KMS-11 (cell line): ENCODE results near the gene PAX8.

Experiments
- H2AFZ ChIP-seq: fragments of 200-600 bp; sonication (generic); 2 replicates; pipeline ENCODE4 v1.6.1; 2016; ENCODE audit warnings: antibody characterized with exemption, mixed run types, low read depth
- H3K27ac ChIP-seq: fragments of 200-600 bp; sonication (generic); 2 replicates; pipeline ENCODE4 v1.6.1; 2016; ENCODE audit warnings: mild to moderate bottlenecking, mixed run types
- H3K27me3 ChIP-seq: fragments of 200-600 bp; sonication (generic); 2 replicates; pipeline ENCODE4 v1.6.1; 2017; ENCODE audit warnings: mild to moderate bottlenecking, low read depth, mixed run types, moderate library complexity; ENCODE audit not compliant: insufficient read depth
- H3K36me3 ChIP-seq: fragments of 200-600 bp; sonication (generic); 2 replicates; pipeline ENCODE4 v1.6.1; 2017; ENCODE audit warnings: mild to moderate bottlenecking, mixed run types; ENCODE audit not compliant: insufficient read depth
- H3K4me1 ChIP-seq: fragments of 200-600 bp; sonication (generic); 2 replicates; pipeline ENCODE4 v1.6.1; 2016; ENCODE audit warnings: mild to moderate bottlenecking, low read depth, mixed run types; ENCODE audit not compliant: poor library complexity, severe bottlenecking
- H3K4me2 ChIP-seq: fragments of 200-600 bp; sonication (generic); 2 replicates; pipeline ENCODE4 v1.7.0; 2016; ENCODE audit warnings: mild to moderate bottlenecking, mixed run types
- H3K4me3 ChIP-seq: fragments of 200-600 bp; sonication (generic); IDR thresholded peaks from 2 replicates; pipeline ENCODE4 v1.6.1; 2017; ENCODE audit warnings: low read depth, low read length, mixed read lengths; ENCODE audit not compliant: insufficient read depth
- H3K79me2 ChIP-seq: fragments of 200-600 bp; sonication (generic); 2 replicates; pipeline ENCODE4 v1.6.1; 2016; ENCODE audit warnings: low read depth, mixed run types; ENCODE audit not compliant: insufficient read depth
- H3K9ac ChIP-seq: fragments of 200-600 bp; sonication (generic); 2 replicates; pipeline ENCODE4 v1.6.1; 2016; ENCODE audit warnings: mild to moderate bottlenecking, mixed run types
- H4K20me1 ChIP-seq: fragments of 200-600 bp; sonication (generic); 2 replicates; pipeline ENCODE4 v1.6.1; 2016; ENCODE audit warnings: mild to moderate bottlenecking, mixed run types; ENCODE audit not compliant: insufficient read depth
- TF ChIP-seq, protein P1 (sequence below): fragments of 200-600 bp; sonication (generic); conservative IDR thresholded peaks from 2 replicates; pipeline ENCODE4 v1.6.1; 2017; ENCODE audit warnings: low read depth, mild to moderate bottlenecking, antibody characterized with exemption, low read length, moderate library complexity, mixed read lengths

The PAX8 gene

DNA sequence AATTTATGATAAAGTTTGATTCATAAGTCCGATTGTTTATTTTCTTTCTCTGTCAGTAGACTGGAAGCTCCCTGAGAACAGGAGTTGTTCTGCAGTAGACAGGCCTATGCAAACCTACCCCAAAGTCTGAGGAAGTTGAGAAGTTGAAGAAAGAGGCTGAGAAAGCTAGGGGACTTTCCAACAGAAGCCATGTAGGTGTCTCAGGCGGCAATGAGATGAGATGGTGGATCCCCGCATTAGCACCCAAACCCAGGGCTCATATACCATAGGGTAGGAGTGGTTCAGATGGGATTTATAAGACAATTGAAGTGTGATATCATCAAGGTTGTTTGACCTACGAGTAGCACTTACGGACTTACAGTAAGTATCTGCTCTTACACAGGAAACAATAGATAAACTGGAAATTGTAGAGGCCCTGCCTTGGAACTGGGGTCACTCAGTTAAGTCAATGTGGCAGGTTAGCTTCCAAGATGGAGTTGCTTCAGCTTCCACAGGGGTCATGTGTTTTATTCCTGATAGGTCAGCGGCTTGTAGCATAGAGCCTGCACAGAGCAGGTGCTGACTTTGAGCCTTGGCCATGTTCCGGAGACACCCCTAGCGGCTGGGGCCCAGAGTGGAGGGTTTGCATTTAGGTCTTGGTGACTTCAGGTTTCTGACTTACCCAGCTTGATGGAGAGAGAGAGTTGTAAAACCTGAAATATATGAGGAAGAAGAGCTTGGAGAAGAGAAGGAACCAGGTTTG is 107.2 kb downstream of the PAX8 start:
- H3K4me2 ChIP-seq: no peak overlapping the region
- H2AFZ ChIP-seq: no peak overlapping the region
- H3K9ac ChIP-seq: no peak overlapping the region
- TF ChIP-seq, protein P1, sequence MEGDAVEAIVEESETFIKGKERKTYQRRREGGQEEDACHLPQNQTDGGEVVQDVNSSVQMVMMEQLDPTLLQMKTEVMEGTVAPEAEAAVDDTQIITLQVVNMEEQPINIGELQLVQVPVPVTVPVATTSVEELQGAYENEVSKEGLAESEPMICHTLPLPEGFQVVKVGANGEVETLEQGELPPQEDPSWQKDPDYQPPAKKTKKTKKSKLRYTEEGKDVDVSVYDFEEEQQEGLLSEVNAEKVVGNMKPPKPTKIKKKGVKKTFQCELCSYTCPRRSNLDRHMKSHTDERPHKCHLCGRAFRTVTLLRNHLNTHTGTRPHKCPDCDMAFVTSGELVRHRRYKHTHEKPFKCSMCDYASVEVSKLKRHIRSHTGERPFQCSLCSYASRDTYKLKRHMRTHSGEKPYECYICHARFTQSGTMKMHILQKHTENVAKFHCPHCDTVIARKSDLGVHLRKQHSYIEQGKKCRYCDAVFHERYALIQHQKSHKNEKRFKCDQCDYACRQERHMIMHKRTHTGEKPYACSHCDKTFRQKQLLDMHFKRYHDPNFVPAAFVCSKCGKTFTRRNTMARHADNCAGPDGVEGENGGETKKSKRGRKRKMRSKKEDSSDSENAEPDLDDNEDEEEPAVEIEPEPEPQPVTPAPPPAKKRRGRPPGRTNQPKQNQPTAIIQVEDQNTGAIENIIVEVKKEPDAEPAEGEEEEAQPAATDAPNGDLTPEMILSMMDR: no peak
- peaks cover 8% of the 10 kb centered on the region for H3K4me1 ChIP-seq
- no peaks in the 10 kb centered on the region for H3K27me3 ChIP-seq
- no peaks in the 10 kb centered on the region for H4K20me1 ChIP-seq
- no peaks in the 10 kb centered on the region for H3K36me3 ChIP-seq
- H3K4me3 ChIP-seq: no peak overlapping the region
- no peak overlapping the region for H3K27ac ChIP-seq
- 0 out of 2 replicates have a peak, but pooled peaks cover 4% of the 10 kb centered on the region for H3K79me2 ChIP-seq

DNA sequence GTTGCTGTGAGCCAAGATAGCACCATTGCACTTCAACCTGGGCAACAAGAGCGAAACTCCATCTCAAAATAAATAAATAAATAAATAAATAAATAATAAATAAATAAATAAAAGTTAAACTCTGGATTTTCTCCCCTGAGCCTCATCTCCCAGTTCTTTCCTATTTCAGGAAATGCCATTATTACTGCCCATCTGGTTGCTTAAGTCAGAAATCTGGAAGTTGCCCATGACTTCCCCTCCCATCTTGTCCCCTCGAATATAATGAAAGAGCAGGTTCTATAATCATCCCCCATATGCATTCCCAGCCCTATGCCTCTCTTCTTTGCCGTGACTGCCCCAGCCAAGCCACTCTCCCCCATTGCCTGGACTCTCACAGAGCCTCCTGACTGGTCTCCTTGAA is 109.1 kb downstream of the PAX8 start:
- no peak overlapping the region for H2AFZ ChIP-seq
- TF ChIP-seq, protein P1: no peak
- H3K4me3 ChIP-seq: no peak overlapping the region
- H3K4me2 ChIP-seq: no peak overlapping the region
- no peak overlapping the region for H3K27ac ChIP-seq
- H4K20me1 ChIP-seq: no peaks in the 10 kb centered on the region
- H3K4me1 ChIP-seq: no peaks in the 10 kb centered on the region
- H3K36me3 ChIP-seq: no peaks in the 10 kb centered on the region
- H3K79me2 ChIP-seq: no peaks in the 10 kb centered on the region
- H3K9ac ChIP-seq: no peak overlapping the region
- H3K27me3 ChIP-seq: no peaks in the 10 kb centered on the region

DNA sequence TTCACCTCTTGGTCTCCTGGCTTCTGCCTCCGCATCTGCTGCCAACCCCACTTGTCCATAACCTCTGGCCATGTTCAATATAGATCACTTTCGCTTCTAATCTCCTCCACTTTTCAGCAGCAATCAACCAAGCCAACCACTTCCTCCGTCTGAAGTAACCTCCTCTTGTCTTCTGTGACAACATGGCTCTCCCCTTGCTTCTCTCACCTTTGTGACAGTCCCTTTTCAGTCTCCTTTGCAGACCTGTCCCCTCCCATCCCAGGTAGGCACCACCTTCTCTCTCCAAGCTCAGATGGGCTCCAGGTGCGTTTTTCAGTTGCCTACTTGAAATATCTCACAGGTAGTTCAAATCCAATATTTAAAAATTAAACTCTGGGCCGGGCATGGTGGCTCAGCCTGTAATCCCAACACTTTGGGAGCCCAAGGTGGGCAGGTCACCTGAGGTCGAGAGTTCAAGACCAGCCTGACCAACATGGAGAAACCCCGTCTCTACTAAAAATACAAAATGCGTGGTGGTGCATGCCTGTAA is 109.7 kb downstream of the PAX8 start:
- no peak overlapping the region for H3K4me2 ChIP-seq
- no peak overlapping the region for H3K4me3 ChIP-seq
- no peak overlapping the region for H3K9ac ChIP-seq
- H4K20me1 ChIP-seq: no peaks in the 10 kb centered on the region
- H3K27me3 ChIP-seq: no peaks in the 10 kb centered on the region
- H3K79me2 ChIP-seq: no peaks in the 10 kb centered on the region
- TF ChIP-seq, protein P1: no peak
- H3K27ac ChIP-seq: no peak overlapping the region
- H3K4me1 ChIP-seq: no peaks in the 10 kb centered on the region
- H2AFZ ChIP-seq: no peak overlapping the region
- H3K36me3 ChIP-seq: no peaks in the 10 kb centered on the region

DNA sequence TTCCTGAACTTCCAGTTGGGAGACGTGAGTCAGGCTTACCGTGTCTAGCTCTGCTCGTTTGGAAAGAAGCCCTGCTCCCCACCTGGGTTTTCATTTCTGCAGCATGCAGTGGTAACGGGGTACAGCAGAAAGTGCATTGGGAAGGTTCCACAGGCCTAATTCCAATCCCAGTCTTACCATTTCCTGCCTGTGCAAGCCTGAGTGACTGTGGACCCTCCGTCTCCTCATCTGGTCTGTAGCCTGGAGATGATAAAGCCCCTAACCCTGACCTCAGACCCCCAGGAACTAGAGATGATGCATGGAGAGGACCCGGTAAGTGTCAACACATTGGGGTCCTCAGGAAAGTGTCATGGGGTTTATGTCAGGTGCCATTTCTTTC is 110.8 kb downstream of the PAX8 start:
- no peak overlapping the region for H3K4me3 ChIP-seq
- H3K9ac ChIP-seq: no peak overlapping the region
- H3K79me2 ChIP-seq: no peaks in the 10 kb centered on the region
- H3K27ac ChIP-seq: no peak overlapping the region
- H3K4me1 ChIP-seq: no peaks in the 10 kb centered on the region
- no peak overlapping the region for H3K4me2 ChIP-seq
- TF ChIP-seq, protein P1: no peak
- no peaks in the 10 kb centered on the region for H3K27me3 ChIP-seq
- no peaks in the 10 kb centered on the region for H4K20me1 ChIP-seq
- H3K36me3 ChIP-seq: no peaks in the 10 kb centered on the region
- H2AFZ ChIP-seq: no peak overlapping the region
